ENCODE results near the gene GMDS. TPM values are rescaled to one million over a fixed set of nuclear protein-coding genes. Genes with fewer than 3 reads are reported as not detected.

GMDS gene
- total RNA-seq, 1 experiment from 2014 or later: 27.6 TPM

DNA sequence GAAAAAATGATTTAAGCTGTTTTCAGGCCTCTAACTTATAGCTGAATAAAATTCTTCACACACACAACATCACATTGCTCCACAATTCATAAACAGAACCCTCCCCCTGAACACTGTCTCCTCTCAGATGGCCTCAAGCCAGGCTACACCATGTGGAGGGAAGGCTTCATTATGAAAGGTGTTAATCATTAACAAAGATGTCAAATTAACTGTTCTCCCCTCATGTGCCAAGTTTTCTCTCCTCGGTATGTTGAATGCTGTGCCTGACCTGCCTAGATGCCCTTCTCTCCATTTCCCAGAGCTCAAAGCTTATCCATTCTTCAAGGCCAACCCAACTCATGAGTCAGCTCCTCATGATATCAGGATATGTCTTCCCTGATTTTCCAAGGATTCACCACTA, 210.4 kb downstream of the GMDS start:
- no peak overlapping the region for H3K23ac ChIP-seq (ENCODE audit: insufficient read length, low read depth, low read length)
- H3K56ac ChIP-seq (ENCODE audit: insufficient read length, low read depth, low read length): no peak overlapping the region
- no peak overlapping the region for H3K9ac ChIP-seq (ENCODE audit: extremely low read depth, insufficient read length, low read length)
- H2BK12ac ChIP-seq (ENCODE audit: insufficient read length, low read depth, low read length): no peak overlapping the region
- no peak overlapping the region for H2BK20ac ChIP-seq (ENCODE audit: low read depth, low read length, poor library complexity, severe bottlenecking)
- no peaks in the 10 kb centered on the region for H3K9me3 ChIP-seq (ENCODE audit: control insufficient read depth, low read depth, low read length)
- no peaks in the 10 kb centered on the region for H4K20me1 ChIP-seq (ENCODE audit: control insufficient read depth, insufficient read depth, insufficient read length)
- no peak for DNase-seq
- H3K79me1 ChIP-seq (ENCODE audit: insufficient read depth, low read depth, low read length, poor library complexity, severe bottlenecking): no peaks in the 10 kb centered on the region
- no peaks in the 10 kb centered on the region for H3K23me2 ChIP-seq (ENCODE audit: insufficient read length, low read depth, low read length, poor library complexity, severe bottlenecking)
- H3K4me2 ChIP-seq (ENCODE audit: insufficient read depth, insufficient read length, low read length): no peak overlapping the region
- H4K8ac ChIP-seq (replicated peaks; ENCODE audit: insufficient read length, low read depth, low read length): no peak overlapping the region
- Mint-ChIP-seq H3K36me3 (ENCODE audit: insufficient read depth in 1 of 3, low read depth in 3 of 3) (no peaks in the 10 kb centered on the region), H3K27ac (no peak overlapping the region), H3K4me3 (no peak overlapping the region), H3K9me3 (no peaks in the 10 kb centered on the region), H3K27me3 (ENCODE audit: low read depth) (no peaks in the 10 kb centered on the region), H3K4me1 (peaks cover 12 to 14% of the 10 kb centered on the region in 2 experiments)
- H4K91ac ChIP-seq (ENCODE audit: insufficient read length, low read depth, low read length): no peak overlapping the region
- no peaks in the 10 kb centered on the region for H3K79me2 ChIP-seq (ENCODE audit: insufficient read depth, low read length)
- H3K14ac ChIP-seq (ENCODE audit: insufficient read depth, low read length): no peak overlapping the region
- no peak overlapping the region for H3T11ph ChIP-seq (ENCODE audit: low read length)
- H2BK15ac ChIP-seq (ENCODE audit: low read depth, low read length): no peak overlapping the region
- no peak overlapping the region for H3K4ac ChIP-seq (ENCODE audit: low read depth, low read length)
- no CpG with 5 or more reads among the region's 1 CpG for WGBS (ENCODE audit: extremely low coverage, insufficient read length, low lambda C conversion rate)
- H3K4me1 ChIP-seq (ENCODE audit: insufficient read depth, low read length): peaks cover 8% of the 10 kb centered on the region
- no peak overlapping the region for H2AFZ ChIP-seq (ENCODE audit: low read length)
- no peak overlapping the region for H2BK120ac ChIP-seq (ENCODE audit: low read depth, low read length, poor library complexity, severe bottlenecking)
- H2AK5ac ChIP-seq (ENCODE audit: insufficient read length, low read length): no peak overlapping the region
- no peak overlapping the region for H2BK5ac ChIP-seq (ENCODE audit: insufficient read length, low read length)
- no peaks in the 10 kb centered on the region for H3K27me3 ChIP-seq (ENCODE audit: insufficient read depth, low read length)
- TF ChIP-seq, protein P1, sequence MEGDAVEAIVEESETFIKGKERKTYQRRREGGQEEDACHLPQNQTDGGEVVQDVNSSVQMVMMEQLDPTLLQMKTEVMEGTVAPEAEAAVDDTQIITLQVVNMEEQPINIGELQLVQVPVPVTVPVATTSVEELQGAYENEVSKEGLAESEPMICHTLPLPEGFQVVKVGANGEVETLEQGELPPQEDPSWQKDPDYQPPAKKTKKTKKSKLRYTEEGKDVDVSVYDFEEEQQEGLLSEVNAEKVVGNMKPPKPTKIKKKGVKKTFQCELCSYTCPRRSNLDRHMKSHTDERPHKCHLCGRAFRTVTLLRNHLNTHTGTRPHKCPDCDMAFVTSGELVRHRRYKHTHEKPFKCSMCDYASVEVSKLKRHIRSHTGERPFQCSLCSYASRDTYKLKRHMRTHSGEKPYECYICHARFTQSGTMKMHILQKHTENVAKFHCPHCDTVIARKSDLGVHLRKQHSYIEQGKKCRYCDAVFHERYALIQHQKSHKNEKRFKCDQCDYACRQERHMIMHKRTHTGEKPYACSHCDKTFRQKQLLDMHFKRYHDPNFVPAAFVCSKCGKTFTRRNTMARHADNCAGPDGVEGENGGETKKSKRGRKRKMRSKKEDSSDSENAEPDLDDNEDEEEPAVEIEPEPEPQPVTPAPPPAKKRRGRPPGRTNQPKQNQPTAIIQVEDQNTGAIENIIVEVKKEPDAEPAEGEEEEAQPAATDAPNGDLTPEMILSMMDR (conservative IDR thresholded peaks at IDR 0.05): no peak
- no peak overlapping the region for H3K18ac ChIP-seq (ENCODE audit: insufficient read length, low read depth, low read length)
- H4K5ac ChIP-seq (ENCODE audit: insufficient read length, low read depth, low read length): no peak overlapping the region
- no peak overlapping the region for H3K27ac ChIP-seq (ENCODE audit: insufficient read length, low read depth, low read length)
